Endometrial microvascular endothelial cells (primary cell): Measurements from ENCODE around the gene GPR153. TPM values are rescaled to one million over a fixed set of nuclear protein-coding genes. Genes with fewer than 3 reads are reported as not detected.

Experiments
- in situ Hi-C: cut with HindIII; loops from 2 replicates; pipeline ENCODE4 v1.10.0; 2017; ENCODE audit warnings: low sequenced_read_pairs, low pct_unique_long_range_greater_than_20kb; ENCODE audit errors: inconsistent ontology term
- total RNA-seq: library from RNA; depleted of rRNA; stranded (reverse); fragments of >200 nt; gene quantifications from one replicate; pipeline ENCODE4 v1.2.3, GENCODE V29; 2015; ENCODE audit errors: inconsistent ontology term

The GPR153 gene
- total RNA-seq, 1 donor from 2014 or later, result 2.2 TPM

GRCh38 chr1:6253380-6253779, 7.5 kb downstream of the GPR153 start:
- in situ Hi-C loops, result no loop called here

GRCh38 chr1:6252374-6252710, 8.6 kb downstream of the GPR153 start:
- in situ Hi-C loops, result no loop called here

GRCh38 chr1:6251681-6252373, 9.1 kb downstream of the GPR153 start:
- in situ Hi-C loops, result no loop called here

- in situ Hi-C loops, result no loop called here
These were observed 9.7 kb downstream of the GPR153 start for GRCh38 chr1:6251233-6251632.

GRCh38 chr1:6249739-6250689, 10.9 kb downstream of the GPR153 start:
- in situ Hi-C loops, result no loop called here

- in situ Hi-C loops, result no loop called here
These were observed 11.8 kb downstream of the GPR153 start for GRCh38 chr1:6248932-6249738.

GRCh38 chr1:6248161-6248776, 12.6 kb downstream of the GPR153 start:
- in situ Hi-C loops, result no loop called here

- in situ Hi-C loops, result no loop called here
These were observed 13.2 kb downstream of the GPR153 start for GRCh38 chr1:6247651-6248050.

GRCh38 chr1:6246497-6247467, 14.1 kb downstream of the GPR153 start:
- in situ Hi-C loops, result no loop called here

GRCh38 chr1:6245869-6246496, 14.9 kb downstream of the GPR153 start:
- in situ Hi-C loops, result no loop called here

- in situ Hi-C loops, result no loop called here
These were observed 15.6 kb downstream of the GPR153 start for GRCh38 chr1:6245086-6245868.

GRCh38 chr1:6244401-6245049, 16.4 kb downstream of the GPR153 start:
- in situ Hi-C loops, result no loop called here

GRCh38 chr1:6243993-6244392, 16.9 kb downstream of the GPR153 start, which contains the start of gene HES3:
HES3 (plus strand) TSS chr1:6244179; CDS start chr1:6244366, 187 bp downstream.
- in situ Hi-C loops, result no loop called here

- in situ Hi-C loops, result no loop called here
These were observed 17.7 kb downstream of the GPR153 start for GRCh38 chr1:6243053-6243834.

GRCh38 chr1:6241887-6242740, 18.8 kb downstream of the GPR153 start:
- in situ Hi-C loops, result no loop called here
